SJCRH30 (cell line): ENCODE measurements around the gene TPP2. TPM values are rescaled to one million over a fixed set of nuclear protein-coding genes. Genes with fewer than 3 reads are reported as not detected.

Experiments
- DNase-seq, 2 experiments: peaks; one replicate each; pipeline ENCODE4 v3.0.0-alpha.2; 2015 to 2020
- H3K27ac ChIP-seq: fragments of 250-450 bp; sonication (Bioruptor Pico); 2 replicates; pipeline ENCODE4 v1.5.1; 2020; ENCODE audit warnings: mild to moderate bottlenecking, moderate library complexity
- H3K27me3 ChIP-seq: fragments of 250-450 bp; sonication (Bioruptor Pico); 2 replicates; pipeline ENCODE4 v1.5.1; 2020; ENCODE audit warnings: mild to moderate bottlenecking, moderate library complexity
- H3K36me3 ChIP-seq: fragments of 250-450 bp; sonication (Bioruptor Pico); 2 replicates; pipeline ENCODE4 v1.5.1; 2020; ENCODE audit warnings: mild to moderate bottlenecking, moderate library complexity
- H3K4me1 ChIP-seq: fragments of 250-450 bp; sonication (Bioruptor Pico); 2 replicates; pipeline ENCODE4 v1.5.1; 2020; ENCODE audit warnings: mild to moderate bottlenecking, moderate library complexity
- H3K4me3 ChIP-seq: fragments of 250-450 bp; sonication (Bioruptor Pico); 2 replicates; pipeline ENCODE4 v1.5.1; 2020; ENCODE audit warnings: mild to moderate bottlenecking, moderate library complexity
- H3K9me3 ChIP-seq: fragments of 250-450 bp; sonication (Bioruptor Pico); replicated peaks from 2 replicates; pipeline ENCODE4 v1.5.1; 2020; ENCODE audit warnings: mild to moderate bottlenecking, moderate library complexity
- total RNA-seq: library from RNA; depleted of rRNA; stranded (reverse); fragments of >200 nt; shearing (Covaris generic); gene quantifications from 2 replicates; pipeline ENCODE4 v1.2.3, GENCODE V29; 2014; rRNA removed

TPP2 gene
- total RNA-seq, 1 experiment from 2014 or later = 84.6 TPM

DNA sequence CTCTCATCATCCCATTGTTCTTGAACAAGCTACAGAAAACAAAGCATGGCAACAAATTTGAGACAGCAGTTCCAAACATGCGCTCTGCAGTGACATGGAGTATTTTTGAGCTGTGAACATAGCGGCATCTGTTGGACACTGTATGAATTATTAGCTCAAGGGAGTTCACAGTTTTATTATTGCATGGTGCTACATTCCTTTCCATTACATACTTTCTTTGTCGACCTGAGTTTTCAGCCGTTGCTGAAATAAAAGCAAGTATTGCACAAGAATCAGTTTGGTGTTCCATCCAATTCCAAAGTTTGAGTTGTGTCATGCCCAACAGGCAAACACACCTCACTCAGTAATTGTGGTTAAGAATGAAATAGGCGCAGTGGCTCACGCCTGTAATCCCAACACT is 128.1 kb downstream of the TPP2 start:
- Histone ChIP-seq H3K36me3 (no peaks in the 10 kb centered on the region), H3K27me3 (no peaks in the 10 kb centered on the region), H3K4me1 (no peaks in the 10 kb centered on the region), H3K9me3 (no peaks in the 10 kb centered on the region; the same call in 1 of the 2 replicates), H3K27ac (no peak overlapping the region), H3K4me3 (no peak overlapping the region)
- DNase-seq = peak in 1 of 2 experiments; percentile 16

DNA sequence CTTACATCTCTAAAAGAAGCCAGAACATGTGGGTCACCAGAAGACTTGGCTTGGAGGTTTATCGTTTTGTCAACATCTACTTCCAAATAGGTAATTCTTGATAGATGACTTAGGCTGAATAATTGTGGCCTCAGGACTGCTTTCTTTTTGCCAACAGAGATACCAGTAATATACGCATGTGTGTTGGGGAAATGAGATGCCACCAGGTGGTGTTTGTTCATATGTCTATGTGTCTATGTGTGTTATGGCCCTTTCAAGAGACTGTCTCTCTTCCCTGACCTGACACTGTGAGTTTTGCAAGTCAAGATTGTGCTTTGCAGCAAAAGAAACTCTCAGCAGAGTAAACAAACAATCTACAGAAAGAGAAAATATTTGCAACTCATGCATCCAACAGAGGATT is 129.6 kb downstream of the TPP2 start:
- Histone ChIP-seq H3K9me3 (no peaks in the 10 kb centered on the region; the same call in 1 of the 2 replicates), H3K36me3 (no peaks in the 10 kb centered on the region), H3K4me3 (no peak overlapping the region), H3K27ac (no peak overlapping the region), H3K4me1 (no peaks in the 10 kb centered on the region), H3K27me3 (no peaks in the 10 kb centered on the region)
- DNase-seq = no peak

Other genes starting within 250 kb of the TPP2 start
- 0.02 TPM in 1 of 2 replicates, not detected in the other for gene FGF14, start 194.9 kb upstream of the TPP2 start, total RNA-seq
- gene METTL21C, start 98.1 kb downstream of the TPP2 start, total RNA-seq = not detected in 2 replicates
- 18.8 and 20.1 TPM in 2 replicates for gene TEX30, start 176.8 kb downstream of the TPP2 start, total RNA-seq
- 31.3 and 32.2 TPM in 2 replicates for gene POGLUT2, start 202.0 kb downstream of the TPP2 start, total RNA-seq
- 10.6 and 12.5 TPM in 2 replicates for gene BIVM, start 202.1 kb downstream of the TPP2 start, total RNA-seq
- gene ERCC5, start 249.0 kb downstream of the TPP2 start, total RNA-seq = 24.5 and 28.4 TPM in 2 replicates